Choroid plexus epithelial cell (primary cell): ENCODE results near the gene SLC47A2.

Experiments
- DNase-seq: peaks from one replicate; pipeline ENCODE4 v3.0.0-alpha.2; 2010; ENCODE audit warnings: low read depth
- H3K4me3 ChIP-seq: 2 replicates; pipeline ENCODE4 v1.5.1; 2011; ENCODE audit warnings: low read depth, mild to moderate bottlenecking, control low read depth, low read length, moderate library complexity
- TF ChIP-seq, protein P1 (sequence below): conservative IDR thresholded peaks from 2 replicates; pipeline ENCODE4 v1.5.1; 2011; ENCODE audit warnings: low read depth, mild to moderate bottlenecking, control low read depth, inconsistent platforms, low read length, moderate library complexity

SLC47A2 gene

GRCh38 chr17:19747159-19747719, 30.9 kb upstream of the SLC47A2 start:
- H3K4me3 ChIP-seq, result no peak overlapping the region
- TF ChIP-seq, protein P1, sequence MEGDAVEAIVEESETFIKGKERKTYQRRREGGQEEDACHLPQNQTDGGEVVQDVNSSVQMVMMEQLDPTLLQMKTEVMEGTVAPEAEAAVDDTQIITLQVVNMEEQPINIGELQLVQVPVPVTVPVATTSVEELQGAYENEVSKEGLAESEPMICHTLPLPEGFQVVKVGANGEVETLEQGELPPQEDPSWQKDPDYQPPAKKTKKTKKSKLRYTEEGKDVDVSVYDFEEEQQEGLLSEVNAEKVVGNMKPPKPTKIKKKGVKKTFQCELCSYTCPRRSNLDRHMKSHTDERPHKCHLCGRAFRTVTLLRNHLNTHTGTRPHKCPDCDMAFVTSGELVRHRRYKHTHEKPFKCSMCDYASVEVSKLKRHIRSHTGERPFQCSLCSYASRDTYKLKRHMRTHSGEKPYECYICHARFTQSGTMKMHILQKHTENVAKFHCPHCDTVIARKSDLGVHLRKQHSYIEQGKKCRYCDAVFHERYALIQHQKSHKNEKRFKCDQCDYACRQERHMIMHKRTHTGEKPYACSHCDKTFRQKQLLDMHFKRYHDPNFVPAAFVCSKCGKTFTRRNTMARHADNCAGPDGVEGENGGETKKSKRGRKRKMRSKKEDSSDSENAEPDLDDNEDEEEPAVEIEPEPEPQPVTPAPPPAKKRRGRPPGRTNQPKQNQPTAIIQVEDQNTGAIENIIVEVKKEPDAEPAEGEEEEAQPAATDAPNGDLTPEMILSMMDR, result no peak
- no peak for DNase-seq

DNA sequence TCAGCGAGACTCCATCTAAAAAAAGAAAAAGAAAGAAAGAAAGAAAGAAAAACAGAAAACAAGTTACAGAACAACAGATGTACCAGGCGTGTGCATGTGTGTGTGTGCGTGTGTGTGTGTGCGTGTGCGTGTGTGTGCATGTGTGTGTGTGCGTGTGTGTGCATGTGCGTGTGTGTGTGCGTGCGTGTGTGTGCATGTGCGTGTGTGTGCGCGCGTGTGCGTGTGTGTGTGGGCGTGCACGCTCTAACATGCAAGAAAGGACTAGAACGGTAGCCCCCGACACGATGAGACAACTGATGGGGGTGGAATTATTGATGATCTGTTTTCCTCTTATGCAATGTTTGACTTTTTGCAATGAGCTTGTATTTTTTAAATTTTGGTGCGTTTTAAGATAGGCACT, 30.1 kb upstream of the SLC47A2 start:
- no peak overlapping the region for H3K4me3 ChIP-seq
- TF ChIP-seq, protein P1, result no peak
- no peak for DNase-seq

- TF ChIP-seq, protein P1, result peak; percentile 87
- H3K4me3 ChIP-seq, result peak overlapping the region; percentile 31
- DNase-seq, result peak; percentile 79
Observed at GRCh38 chr17:19744922-19745757, 28.8 kb upstream of the SLC47A2 start.

- peak overlapping the region; percentile 31 for H3K4me3 ChIP-seq
- no peak for DNase-seq
- TF ChIP-seq, protein P1, result no peak
Observed at GRCh38 chr17:19744492-19744891, 28.1 kb upstream of the SLC47A2 start.

GRCh38 chr17:19743101-19744100, 27.0 kb upstream of the SLC47A2 start:
- no peak overlapping the region for H3K4me3 ChIP-seq
- no peak for DNase-seq
- TF ChIP-seq, protein P1, result no peak

DNA sequence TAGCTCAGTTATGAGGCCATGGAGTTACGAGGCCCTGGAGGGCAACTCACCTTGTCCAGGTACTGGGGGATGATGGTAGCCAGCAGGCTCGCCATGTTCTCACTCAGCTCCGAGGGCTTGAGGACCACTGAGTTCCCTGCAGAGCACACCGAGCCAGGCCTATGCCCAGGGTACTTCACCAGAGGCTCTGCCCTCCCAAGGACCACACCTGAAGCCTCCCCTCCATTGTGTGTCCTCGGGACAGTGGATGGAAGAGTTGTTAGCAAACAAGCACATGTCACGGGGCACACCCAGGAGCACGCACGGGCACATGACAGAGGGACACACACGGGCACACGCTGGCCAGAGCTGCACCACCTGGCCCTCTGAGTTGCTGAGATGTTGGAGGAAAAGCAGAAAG, 26.1 kb upstream of the SLC47A2 start:
- DNase-seq, result no peak
- TF ChIP-seq, protein P1, result no peak
- H3K4me3 ChIP-seq, result no peak overlapping the region
